RPMI7951 (cell line): ENCODE results near the gene RAB11FIP5. TPM values are rescaled to one million over a fixed set of nuclear protein-coding genes. Genes with fewer than 3 reads are reported as not detected.
"Not testable (repeated sequence)": the region's sequence is repeated elsewhere in the genome, so short reads cannot be mapped to it uniquely, and the experiment has no call there.

Experiments used
- DNase-seq: peaks from one replicate; pipeline ENCODE4 v3.0.0-alpha.2; 2012; ENCODE audit warnings: low read depth
- total RNA-seq: library from RNA; depleted of rRNA; stranded (reverse); fragments of >200 nt; shearing (Covaris generic); gene quantifications from 2 replicates; pipeline ENCODE4 v1.2.3, GENCODE V29; 2014; rRNA removed

Gene RAB11FIP5, protein sequence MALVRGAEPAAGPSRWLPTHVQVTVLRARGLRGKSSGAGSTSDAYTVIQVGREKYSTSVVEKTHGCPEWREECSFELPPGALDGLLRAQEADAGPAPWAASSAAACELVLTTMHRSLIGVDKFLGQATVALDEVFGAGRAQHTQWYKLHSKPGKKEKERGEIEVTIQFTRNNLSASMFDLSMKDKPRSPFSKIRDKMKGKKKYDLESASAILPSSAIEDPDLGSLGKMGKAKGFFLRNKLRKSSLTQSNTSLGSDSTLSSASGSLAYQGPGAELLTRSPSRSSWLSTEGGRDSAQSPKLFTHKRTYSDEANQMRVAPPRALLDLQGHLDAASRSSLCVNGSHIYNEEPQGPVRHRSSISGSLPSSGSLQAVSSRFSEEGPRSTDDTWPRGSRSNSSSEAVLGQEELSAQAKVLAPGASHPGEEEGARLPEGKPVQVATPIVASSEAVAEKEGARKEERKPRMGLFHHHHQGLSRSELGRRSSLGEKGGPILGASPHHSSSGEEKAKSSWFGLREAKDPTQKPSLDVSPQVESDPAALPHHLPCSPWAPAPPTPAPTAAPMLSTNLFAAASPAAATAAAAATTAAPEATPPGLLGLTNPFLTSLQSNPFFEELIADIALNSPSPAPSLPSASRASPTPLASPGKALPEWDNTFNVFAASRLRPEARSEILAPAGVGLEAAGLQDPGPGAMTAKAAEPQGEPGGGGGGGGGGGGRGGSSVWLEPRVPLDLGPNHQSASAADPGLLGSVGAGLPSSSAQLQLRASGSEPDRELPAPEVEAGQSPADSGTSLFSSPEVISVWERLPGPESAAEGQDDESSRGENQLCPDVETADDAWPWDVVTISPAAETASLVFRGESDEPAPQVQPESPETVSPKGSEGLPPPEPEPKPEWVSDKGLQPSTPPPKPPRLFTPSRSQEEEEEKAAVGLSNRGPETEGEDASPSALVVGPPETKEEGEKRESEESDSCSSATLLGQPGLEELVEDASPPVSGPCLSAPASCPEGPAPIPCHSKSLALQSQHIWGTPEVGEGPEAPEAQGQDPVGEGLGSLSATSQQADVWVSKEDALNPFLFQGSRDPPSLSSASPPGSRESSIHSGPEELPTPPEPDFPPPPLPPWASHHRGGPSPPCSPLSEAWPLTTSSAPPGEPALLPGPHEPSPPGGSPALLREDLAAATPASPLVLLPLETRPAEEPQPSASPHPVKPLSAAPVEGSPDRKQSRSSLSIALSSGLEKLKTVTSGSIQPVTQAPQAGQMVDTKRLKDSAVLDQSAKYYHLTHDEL (N-terminal part only)
- 13.1 and 15.1 TPM in 2 replicates for total RNA-seq

DNA sequence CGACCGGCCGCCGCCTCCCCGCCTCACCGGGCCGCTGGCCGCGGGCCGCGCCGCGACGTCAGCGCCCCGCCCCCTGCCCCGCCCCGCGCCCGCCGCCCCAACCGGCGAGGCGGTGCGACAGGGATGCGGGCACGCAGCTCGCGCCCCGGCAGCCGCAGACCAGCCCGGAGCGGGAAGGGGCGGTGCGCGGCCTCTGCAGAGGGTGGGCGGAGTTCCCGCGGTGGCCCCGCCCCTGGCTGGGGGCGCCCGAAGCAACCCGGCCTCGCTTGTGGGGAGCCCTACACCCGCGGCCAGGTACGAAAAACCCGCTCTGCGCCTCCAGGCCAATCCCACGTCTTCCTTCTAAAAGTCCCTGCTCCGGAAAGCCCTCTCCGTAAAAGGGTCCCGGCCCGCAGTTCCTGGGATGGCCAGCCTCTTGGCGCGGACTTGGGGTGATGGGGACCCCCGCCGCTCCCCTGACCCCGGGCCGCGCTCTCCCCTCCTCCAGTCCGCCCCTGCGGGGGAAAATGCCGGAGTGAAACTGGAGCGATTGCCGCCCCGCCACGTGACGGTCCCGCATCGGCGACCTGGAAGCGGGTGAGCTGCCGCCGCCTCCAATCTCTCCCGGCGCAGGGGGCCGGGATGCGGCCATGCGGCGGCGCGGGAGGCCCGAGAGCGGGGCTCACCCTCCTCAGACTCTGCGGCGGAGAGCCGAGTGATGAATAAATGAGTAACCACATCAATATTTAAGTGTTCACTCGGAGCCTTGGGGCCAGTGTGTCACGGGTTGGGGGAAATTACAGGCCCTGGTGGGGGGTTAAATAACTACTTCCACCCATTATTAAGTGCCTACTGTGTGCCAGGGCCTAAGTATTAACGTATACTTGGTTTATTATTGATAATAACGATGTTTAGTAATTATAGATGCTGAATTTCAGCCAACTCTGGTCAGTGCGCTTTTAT is at the start of gene RAB11FIP5:
RAB11FIP5 (minus strand) TSS at position 36 of the 942 bp plus-strand sequence. CDS start 171 bp downstream, outside the sequence.
- DNase-seq, result peak; percentile 83

- peak; percentile 57 for DNase-seq
These were observed 43.9 kb upstream of the RAB11FIP5 start for GRCh38 chr2:73156539-73157124.

GRCh38 chr2:73142937-73143336 is 30.2 kb upstream of the RAB11FIP5 start:
- peak; percentile 17 for DNase-seq

DNA sequence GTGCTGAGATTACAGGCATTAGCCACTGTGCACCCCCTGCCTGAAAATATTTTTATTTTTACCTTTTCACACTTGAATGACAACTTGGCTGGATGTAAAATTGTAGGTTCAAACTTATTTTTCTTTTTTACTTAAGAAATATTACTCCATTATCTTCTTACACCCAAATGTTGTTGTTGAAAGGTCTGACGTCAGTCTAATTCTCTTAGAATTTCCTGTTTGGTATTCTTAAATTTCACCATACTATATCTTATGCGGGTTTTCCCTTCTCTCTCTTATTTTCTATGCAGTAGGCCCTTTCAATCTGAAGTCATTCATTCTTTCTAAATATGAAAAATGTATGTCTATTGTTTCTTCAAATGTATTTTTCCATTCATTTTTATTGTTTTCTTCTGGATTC is 29.1 kb upstream of the RAB11FIP5 start:
- no peak for DNase-seq

DNA sequence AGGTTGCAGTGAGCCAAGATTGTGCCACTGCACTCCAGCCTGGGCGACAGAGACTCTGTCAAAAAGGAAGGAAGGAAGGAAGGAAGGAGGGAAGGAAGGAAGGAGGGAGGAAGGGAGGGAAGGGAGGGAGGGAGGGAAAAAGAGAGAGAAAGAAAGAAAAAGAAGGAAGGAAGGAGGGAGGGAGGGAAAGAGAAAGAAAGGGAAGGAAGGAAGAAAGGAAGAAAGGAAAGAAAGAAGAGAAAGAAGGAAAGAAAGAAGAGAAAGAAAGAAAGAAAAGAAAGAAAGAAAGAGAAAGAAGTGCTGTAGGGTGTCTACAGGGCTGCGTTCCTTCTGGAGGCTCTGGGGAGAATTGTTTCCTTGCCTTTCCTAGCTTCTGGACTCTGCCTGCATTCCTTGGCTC is 22.5 kb upstream of the RAB11FIP5 start:
- no peak for DNase-seq

DNA sequence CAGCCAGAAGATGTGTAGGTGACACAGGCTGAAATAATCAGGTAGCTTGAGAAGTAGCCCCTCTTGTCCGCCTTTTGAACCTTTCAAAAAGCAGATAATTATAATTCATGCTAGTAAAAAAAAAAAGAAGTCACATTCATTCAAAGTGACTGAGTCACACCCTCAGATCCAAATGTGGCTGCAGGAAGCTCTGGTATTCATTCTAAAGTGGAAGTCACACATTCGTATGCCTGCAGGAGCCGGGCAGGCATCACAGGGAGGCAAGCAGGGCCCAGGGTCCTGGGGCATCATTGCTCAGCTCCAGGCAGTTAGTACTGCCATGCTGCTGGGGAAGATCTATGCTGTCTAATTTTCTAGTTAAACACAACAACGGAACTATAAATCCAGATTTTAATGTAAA is 21.7 kb upstream of the RAB11FIP5 start:
- DNase-seq, result peak; percentile 24

GRCh38 chr2:73133566-73134197 is 20.9 kb upstream of the RAB11FIP5 start:
- DNase-seq, result no peak

DNA sequence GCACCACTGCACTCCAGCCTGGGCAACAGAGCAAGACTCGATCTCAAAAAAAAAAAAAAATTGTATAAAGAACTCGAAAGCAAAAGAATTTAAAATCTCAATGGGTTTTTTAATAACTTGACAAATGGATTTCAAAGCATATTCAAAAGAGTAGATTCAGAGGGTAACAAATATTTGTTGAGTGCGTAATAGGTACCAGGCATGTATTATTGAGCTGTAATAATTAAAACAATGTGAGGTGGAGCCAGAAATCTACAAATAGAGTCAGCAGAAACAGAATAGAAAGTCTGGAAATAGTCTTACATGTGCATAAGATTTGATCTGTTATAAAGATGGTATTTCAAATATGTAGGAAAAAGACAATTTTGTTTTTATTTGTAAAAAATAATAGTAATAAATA is 19.1 kb upstream of the RAB11FIP5 start:
- DNase-seq, result no peak

DNA sequence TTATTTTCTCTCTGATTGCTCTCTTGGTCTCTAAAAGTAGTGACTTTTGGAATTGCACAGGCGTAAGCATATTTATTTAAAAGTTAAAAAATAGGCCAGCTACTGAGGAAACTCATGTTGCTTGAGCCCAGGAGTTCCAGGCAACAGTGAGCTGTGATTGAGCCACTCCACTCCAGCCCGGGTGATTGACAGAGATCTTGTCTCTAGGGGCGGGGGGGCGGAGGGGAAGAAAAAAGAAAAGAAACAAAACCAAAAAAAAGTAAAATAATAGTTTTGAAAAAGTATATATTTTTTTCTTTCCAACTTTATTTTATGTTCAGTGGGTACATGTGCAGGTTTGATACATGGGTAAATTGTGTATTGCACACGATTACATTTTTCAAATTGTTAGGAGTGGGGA is 18.0 kb upstream of the RAB11FIP5 start:
- no peak for DNase-seq

DNA sequence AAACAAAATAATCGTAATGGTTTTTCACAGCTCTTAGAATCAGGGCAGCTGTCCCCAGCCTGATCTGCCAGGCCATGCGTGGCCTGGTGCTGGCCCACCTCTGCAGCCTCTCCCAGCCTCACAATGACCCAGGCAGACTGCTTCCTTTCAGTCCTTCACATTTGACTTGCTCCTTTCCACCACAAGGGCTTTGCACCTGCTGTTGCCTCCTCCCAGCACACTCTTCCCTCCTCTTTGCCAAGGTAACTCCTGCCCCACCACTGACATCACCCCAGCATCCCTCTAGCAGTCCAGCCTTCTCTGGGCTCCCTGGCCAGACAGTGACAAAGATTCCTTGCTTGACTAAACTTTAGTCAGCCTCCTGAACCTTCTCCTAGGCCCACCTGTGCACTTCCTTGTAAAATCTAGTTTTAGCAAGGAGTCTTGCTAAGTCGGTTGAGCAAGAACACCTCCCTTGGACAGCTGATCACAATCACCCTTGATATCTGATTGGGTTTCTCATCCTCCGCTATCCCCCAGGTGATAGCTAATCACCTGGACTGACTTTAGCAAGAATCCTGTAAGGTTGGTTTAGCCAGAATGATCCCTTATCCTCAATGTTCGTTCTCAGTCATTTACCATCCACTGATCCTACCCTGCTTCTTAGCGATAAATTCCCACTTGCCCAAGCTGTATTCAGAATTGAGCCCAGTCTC is 16.2 kb upstream of the RAB11FIP5 start:
- DNase-seq, result no peak

DNA sequence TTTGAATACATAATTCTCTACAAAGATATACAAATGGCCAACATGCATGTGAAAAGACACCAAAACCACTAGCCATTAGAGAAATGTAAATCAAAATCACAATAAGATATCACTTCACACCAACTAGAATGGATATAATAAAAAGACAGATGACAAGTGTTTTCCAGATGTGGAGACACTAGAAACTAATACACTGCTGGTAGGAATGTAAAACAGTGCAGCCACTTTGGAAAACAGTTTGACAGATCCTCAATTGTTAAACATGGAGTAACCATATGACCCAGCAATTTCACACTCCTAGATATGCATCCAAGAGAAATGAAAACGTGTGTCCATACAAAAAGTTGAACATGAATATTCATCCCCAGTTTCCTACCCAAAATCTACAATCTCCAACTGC is 9.8 kb upstream of the RAB11FIP5 start:
- no peak for DNase-seq

- not testable (repeated sequence) for DNase-seq
These were observed 7.0 kb upstream of the RAB11FIP5 start for GRCh38 chr2:73119611-73120239.

GRCh38 chr2:73117441-73117840 is 4.7 kb upstream of the RAB11FIP5 start:
- DNase-seq, result no peak

GRCh38 chr2:73116182-73116960 is 3.6 kb upstream of the RAB11FIP5 start:
- no peak for DNase-seq

DNA sequence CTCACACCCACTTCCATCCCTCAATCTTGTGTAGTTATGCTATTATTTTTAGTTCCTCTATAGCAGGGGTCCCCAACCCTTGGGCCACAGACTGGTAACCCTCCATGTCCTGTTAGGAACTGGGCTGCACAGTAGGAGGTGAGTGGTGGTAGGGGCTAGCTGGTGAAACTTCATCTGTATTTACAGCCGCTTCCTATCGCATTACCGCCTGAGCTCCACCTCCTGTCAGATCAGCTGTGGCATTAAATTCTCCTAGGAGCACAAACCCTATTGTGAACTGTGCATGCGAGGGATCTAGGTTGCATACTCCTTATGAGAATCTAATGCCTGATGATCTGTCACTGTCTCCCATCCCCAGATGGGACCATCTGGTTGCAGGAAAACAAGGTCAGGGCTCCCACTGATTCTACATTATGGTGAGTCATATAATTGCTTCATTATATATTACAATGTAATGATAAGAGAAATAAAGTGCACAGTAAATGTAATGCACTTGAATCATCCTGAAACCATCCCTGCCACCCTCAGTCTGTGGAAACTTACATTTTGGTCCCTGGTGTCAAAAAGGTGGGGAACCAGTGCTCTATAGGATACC is 1.6 kb upstream of the RAB11FIP5 start:
- peak; percentile 50 for DNase-seq

DNA sequence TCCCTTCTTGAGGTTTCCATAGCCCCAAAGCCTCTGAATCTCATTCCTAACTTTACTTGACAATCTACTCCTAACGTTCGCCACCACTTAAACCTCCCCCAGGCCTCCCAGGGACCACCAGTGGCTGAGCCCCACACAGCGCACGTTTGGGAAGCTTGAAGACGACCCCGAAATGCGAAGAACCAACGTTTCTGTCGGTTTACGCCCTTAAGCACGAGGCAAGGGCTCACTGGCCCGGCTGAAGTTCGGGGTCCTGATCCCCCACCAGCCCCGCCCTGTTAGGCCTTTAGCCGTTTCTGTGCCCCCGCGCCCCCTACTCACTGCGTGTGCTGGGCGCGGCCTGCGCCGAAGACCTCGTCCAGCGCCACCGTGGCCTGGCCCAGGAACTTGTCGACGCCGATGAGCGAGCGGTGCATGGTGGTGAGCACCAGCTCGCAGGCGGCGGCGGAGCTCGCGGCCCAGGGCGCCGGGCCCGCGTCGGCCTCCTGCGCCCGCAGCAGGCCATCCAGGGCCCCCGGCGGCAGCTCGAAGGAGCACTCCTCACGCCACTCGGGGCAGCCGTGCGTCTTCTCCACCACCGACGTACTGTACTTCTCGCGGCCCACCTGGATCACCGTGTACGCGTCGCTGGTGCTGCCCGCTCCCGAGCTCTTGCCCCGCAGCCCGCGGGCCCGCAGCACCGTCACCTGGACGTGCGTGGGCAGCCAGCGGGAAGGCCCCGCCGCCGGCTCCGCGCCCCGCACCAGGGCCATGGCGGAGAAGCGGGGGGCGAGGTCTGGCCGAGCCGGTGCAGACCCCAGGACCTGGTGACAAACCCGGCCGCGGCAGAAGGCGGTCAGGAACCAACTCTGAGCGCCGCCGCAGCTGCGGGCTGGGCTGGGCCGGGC is 479 bp downstream of the RAB11FIP5 start:
- DNase-seq, result peak; percentile 47
